NCI-H2196 treated with DMSO at 0.1 percent for 48 hours (cell line): ENCODE data around the gene RPAP2.
"Not testable (repeated sequence)": the region's sequence is repeated elsewhere in the genome, so short reads cannot be mapped to it uniquely, and the experiment has no call there.

ENCODE experiments used
- DNase-seq: peaks from one replicate; lab custom pipeline; 2025; ENCODE audit not compliant: unreplicated experiment; lab: John Stamatoyannopoulos, UW

The RPAP2 gene

DNA sequence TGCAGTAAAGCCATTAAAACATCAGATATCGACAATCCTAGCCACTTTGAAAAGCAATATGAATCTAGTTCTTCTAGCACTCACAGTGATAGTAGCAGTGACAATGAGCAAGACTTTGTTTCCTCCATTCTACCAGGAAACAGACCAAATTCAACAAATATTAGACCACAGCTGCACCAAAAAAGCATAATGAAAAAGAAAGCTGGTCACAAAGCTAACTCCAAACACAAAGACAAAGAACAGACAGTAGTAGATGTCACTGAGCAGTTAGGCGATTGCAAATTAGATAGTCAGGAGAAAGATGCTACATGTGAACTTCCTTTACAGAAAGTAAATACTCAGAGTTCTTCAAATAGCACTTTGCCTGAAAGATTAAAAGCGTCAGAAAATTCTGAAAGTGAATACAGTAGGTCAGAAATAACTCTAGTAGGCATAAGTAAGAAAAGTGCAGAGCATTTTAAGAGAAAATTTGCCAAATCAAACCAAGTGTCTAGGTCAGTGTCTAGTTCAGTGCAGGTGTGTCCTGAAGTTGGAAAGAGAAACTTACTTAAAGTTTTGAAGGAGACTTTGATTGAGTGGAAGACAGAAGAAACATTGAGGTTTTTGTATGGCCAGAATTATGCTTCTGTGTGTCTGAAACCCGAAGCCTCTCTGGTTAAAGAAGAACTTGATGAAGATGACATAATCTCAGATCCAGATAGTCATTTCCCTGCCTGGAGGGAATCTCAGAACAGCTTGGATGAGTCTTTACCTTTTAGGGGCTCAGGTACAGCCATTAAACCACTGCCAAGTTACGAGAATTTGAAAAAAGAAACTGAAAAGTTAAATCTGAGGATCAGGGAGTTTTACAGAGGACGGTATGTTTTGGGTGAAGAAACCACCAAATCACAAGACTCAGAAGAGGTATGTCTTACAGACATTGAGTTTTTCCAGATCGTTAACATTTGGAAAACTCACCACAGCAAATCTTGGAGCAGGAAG lies 24.9 kb downstream of the RPAP2 start:
- no peak for DNase-seq

GRCh38 chr1:92324784-92325183 lies 25.9 kb downstream of the RPAP2 start:
- DNase-seq, result no peak

DNA sequence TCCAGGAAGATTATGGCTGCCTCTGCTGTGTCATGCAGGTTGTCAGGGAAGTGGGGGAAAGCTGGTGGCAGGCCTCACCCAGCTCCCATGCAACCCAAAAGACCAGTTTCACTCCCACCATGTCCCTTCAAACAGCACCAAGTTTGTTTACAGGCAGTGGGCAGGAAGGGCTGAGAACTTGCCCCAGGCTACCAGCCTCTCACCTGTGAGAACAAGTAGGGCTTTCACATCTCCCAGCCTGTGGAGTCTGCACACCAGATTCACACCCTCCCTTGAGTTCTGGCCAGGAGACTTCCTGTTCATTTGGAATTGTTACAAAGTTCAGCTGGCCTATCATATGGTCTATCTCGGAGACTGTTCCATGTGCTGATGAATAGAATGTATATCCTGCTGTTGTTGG lies 27.8 kb downstream of the RPAP2 start:
- no peak for DNase-seq

- no peak for DNase-seq
Measured at GRCh38 chr1:92327794-92328193, 28.9 kb downstream of the RPAP2 start.

- no peak for DNase-seq
Measured at GRCh38 chr1:92329347-92330129, 30.7 kb downstream of the RPAP2 start.

DNA sequence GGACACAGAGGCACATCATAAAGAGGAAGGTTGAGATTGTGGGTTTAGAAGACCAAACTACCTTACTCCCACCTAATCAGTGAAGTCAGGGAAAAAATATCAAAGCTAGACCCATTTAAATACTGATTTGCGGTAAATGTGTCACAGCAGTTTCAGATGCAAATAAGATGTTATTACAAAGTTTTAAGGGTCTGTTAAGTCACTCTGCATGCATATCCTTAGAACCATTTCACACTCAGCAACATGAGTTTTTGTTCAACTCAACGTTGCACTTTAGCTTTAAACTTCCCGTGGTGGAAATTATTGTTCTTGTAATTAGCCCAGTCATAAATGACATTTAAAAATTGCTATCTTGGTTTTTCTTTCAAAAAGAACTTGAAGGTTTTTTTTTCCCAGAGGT lies 34.8 kb downstream of the RPAP2 start:
- no peak for DNase-seq

GRCh38 chr1:92340154-92340553 lies 41.3 kb downstream of the RPAP2 start:
- no peak for DNase-seq

- no peak for DNase-seq
Measured at GRCh38 chr1:92342401-92342800, 43.5 kb downstream of the RPAP2 start.

- DNase-seq, result no peak
Measured at GRCh38 chr1:92343061-92343460, 44.2 kb downstream of the RPAP2 start.

GRCh38 chr1:92346866-92347640 lies 48.2 kb downstream of the RPAP2 start:
- DNase-seq, result no peak

- no peak for DNase-seq
Measured at GRCh38 chr1:92352856-92353255, 54.0 kb downstream of the RPAP2 start.

- DNase-seq, result no peak
Measured at GRCh38 chr1:92354259-92354658, 55.4 kb downstream of the RPAP2 start.

DNA sequence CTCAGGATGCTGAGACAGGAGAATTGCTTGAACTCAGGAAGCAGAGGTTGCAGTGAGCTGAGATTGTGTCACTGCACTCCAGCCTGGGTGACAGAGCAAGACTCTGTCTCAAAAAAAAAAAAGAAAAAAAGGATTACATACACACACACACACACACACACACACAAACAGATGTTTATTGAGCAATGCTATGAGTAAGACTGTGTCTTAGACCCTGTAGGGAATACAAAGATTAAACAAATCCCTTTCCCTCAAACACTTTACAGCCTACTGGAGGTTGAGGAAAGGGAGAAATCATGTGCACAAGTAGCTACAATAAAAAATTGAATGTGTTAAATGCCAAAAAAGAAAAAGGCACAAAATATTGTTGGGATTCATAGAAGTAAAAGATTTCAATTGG lies 58.1 kb downstream of the RPAP2 start:
- DNase-seq, result no peak

DNA sequence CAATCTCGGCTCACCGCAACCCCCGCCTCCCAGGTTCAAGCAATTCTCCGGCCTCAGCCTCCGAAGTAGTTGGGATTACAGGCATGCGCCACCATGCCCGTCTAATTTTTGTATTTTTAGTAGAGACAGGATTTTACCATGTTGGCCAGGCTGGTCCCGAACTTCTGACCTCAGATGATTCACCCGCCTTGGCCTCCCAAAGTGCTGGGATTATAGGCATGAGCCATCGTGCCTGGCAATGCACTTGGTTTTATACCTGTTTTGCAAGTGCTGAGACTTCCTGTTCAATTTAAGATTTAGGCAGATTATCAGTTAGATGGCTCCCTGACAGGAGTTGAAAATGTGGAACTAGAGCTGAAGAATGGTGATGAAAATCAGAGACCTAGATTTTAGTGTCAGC lies 60.5 kb downstream of the RPAP2 start:
- not testable (repeated sequence) for DNase-seq

DNA sequence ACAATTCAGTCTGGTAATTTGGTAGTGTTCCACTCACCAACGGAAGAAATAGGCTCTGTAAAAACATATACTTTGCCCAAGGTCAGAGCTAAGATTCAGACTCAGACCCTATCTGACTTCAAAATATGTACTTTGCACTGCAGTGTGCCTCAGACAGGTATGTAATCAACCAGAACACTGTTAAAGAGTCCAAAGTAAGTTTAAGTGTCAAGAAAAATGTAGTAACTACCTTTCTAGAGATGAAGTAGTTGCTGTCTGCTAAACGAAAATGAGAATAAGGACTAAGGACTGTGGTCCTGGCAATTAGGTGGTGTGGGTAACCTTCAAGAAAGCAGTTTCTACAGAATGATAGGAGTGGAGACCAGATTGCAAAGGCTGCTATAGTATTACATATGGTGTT lies 61.1 kb downstream of the RPAP2 start:
- no peak for DNase-seq

GRCh38 chr1:92362970-92363369 lies 64.1 kb downstream of the RPAP2 start:
- no peak for DNase-seq

- no peak for DNase-seq
Measured at GRCh38 chr1:92363401-92363800, 64.5 kb downstream of the RPAP2 start.

DNA sequence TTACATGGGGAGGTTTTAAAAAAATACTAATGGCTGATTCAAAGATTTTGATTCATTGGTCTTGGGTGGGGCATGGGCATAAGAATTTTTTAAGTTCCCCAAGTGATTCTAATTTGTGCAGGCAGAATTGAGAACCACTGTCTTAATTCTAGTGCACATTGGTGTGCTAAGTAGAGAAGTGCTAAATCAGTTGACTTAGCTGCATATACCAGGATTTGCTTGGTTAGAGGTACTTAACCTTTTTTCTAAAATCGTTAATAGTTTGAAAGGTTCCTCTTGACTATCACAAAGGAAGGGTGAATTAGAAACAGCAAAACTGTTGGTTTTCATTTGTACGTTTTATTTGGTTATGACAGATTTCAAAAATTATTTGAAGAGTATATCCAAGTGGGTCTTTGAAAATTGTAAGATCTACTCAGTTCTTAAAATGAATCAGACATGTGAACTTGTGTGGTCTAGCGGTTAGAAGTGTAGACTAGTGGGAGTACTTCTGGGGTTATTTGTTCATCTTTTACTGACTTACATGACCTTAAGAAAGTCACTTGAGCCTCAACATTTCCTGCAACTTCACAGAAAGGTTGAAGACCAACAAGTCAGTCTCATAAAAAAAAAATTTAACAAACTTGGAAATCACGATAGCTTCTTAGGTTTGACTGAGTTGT lies 66.7 kb downstream of the RPAP2 start:
- DNase-seq, result no peak

GRCh38 chr1:92366040-92366395 lies 67.2 kb downstream of the RPAP2 start:
- DNase-seq, result no peak

- no peak for DNase-seq
Measured at GRCh38 chr1:92367496-92367895, 68.6 kb downstream of the RPAP2 start.

DNA sequence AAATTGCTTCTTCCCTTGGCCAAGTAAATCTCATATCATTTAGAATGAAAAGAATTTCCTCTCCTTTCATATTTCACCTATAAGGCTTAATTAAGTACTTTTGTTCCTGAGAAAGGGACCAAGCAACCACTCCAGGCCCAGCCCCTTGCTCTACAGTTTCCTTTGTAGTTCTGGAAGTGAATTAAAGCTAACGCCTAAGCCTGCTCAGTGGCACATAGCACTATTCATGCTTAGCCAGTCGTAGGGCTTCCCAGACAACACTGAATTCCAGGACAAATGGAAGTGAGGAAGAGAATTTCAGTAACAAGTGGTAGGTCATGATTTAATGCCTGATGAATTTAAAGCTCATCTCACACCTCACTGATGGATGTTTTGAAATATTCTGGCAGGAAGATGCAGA lies 73.3 kb downstream of the RPAP2 start:
- DNase-seq, result no peak
